Caco-2 (cell line): ENCODE results near the gene STX8. TPM values are rescaled to one million over a fixed set of nuclear protein-coding genes. Genes with fewer than 3 reads are reported as not detected.

Source experiments
- BruUV-seq: library from RNA; stranded (reverse); fragments of 400-500 nt; replicated peaks from 2 replicates; lab custom pipeline; 2021; lab: Mats Ljungman, UMichigan
- CTCF ChIA-PET: fragments of 300-600 bp; sonication (Branson Sonifier 250); formaldehyde crosslinking; loops from one replicate; lab custom pipeline; 2022; ENCODE audit warnings: antibody characterized with exemption; lab: Charles Lee
- POLR2A ChIA-PET: fragments of 300-600 bp; sonication (Branson Sonifier 250); formaldehyde crosslinking; loops from one replicate; lab custom pipeline; 2022; ENCODE audit warnings: antibody characterized with exemption; lab: Charles Lee
- DNase-seq, 2 experiments: peaks; one replicate each; pipeline versions ENCODE4 v3.0.0 to v3.0.0-alpha.2; 2020 to 2022
- H3K27me3 ChIP-seq: replicated peaks from 2 replicates; pipeline ENCODE4 v1.6.0; 2011; ENCODE audit warnings: low read length; ENCODE audit not compliant: control insufficient read depth, insufficient read depth
- H3K36me3 ChIP-seq: 2 replicates; pipeline ENCODE4 v1.5.1; 2011; ENCODE audit warnings: low read length; ENCODE audit not compliant: control insufficient read depth, insufficient read depth
- H3K4me1 ChIP-seq: fragments of 250-450 bp; sonication (Bioruptor Pico); 2 replicates; pipeline ENCODE4 v1.5.1; 2020; ENCODE audit warnings: mild to moderate bottlenecking
- H3K4me3 ChIP-seq: 2 replicates; pipeline ENCODE4 v1.5.1; 2011; ENCODE audit warnings: low read depth, mild to moderate bottlenecking, control low read depth, low read length
- H3K9me3 ChIP-seq: fragments of 250-450 bp; sonication (Bioruptor Pico); 2 replicates; pipeline ENCODE4 v1.5.1; 2020; ENCODE audit warnings: mild to moderate bottlenecking, moderate library complexity
- H3K27ac Mint-ChIP-seq: one replicate; pipeline ENCODE4 v1.8.0; 2022; ENCODE audit warnings: mixed read lengths; ENCODE audit not compliant: unreplicated experiment
- H3K27me3 Mint-ChIP-seq: one replicate; pipeline ENCODE4 v1.8.0; 2022; ENCODE audit warnings: mixed read lengths; ENCODE audit not compliant: insufficient read depth, unreplicated experiment
- H3K36me3 Mint-ChIP-seq: one replicate; pipeline ENCODE4 v1.8.0; 2022; ENCODE audit warnings: mild to moderate bottlenecking, mixed read lengths; ENCODE audit not compliant: insufficient read depth, unreplicated experiment
- H3K4me1 Mint-ChIP-seq: one replicate; pipeline ENCODE4 v1.8.0; 2022; ENCODE audit warnings: low read depth, mixed read lengths; ENCODE audit not compliant: unreplicated experiment
- H3K4me3 Mint-ChIP-seq: one replicate; pipeline ENCODE4 v1.8.0; 2022; ENCODE audit warnings: mild to moderate bottlenecking, moderate library complexity, mixed read lengths; ENCODE audit not compliant: unreplicated experiment
- H3K9me3 Mint-ChIP-seq: one replicate; pipeline ENCODE4 v1.8.0; 2022; ENCODE audit warnings: mixed read lengths; ENCODE audit not compliant: unreplicated experiment
- CTCF ChIP-seq, 2 experiments: fragments of 200-600 bp in 1 of 2; IDR thresholded peaks; 1 replicate in 1 of 2; 2 replicates in 1 of 2; pipeline versions ENCODE4 v1.5.1 to v1.8.0; 2011 to 2022; ENCODE audit warnings: antibody characterized with exemption in 1 of 2, control low read depth in 1 of 2, inconsistent platforms in 1 of 2, low read depth in 1 of 2, low read length in 1 of 2, mild to moderate bottlenecking in 1 of 2, moderate library complexity in 1 of 2; ENCODE audit not compliant: insufficient read depth in 1 of 2, severe bottlenecking in 1 of 2, unreplicated experiment in 1 of 2
- intact Hi-C: fragments of 100-400 bp; cut with micrococcal nuclease; formaldehyde crosslinking; loops from one replicate; pipeline ENCODE4 v1.10.0; 2022; ENCODE audit not compliant: unreplicated experiment
- total RNA-seq: library from RNA; stranded (reverse); gene quantifications from 2 replicates; pipeline ENCODE4 v1.2.3, GENCODE V29; 2022

The STX8 gene
- total RNA-seq, 1 experiment from 2014 or later = 22.6 TPM

GRCh38 chr17:9566067-9566466 is 9.6 kb downstream of the STX8 start:
- BruUV-seq = no TSS peak
- intact Hi-C loops = no loop called here
- Histone ChIP-seq H3K36me3 (no peaks in the 10 kb centered on the region), H3K4me1 (no peaks in the 10 kb centered on the region), H3K4me3 (no peak overlapping the region), H3K9me3 (no peaks in the 10 kb centered on the region), H3K27me3 (no peaks in the 10 kb centered on the region)
- DNase-seq = no peak
- H3K27me3 Mint-ChIP-seq = no peaks in the 10 kb centered on the region
- no peaks in the 10 kb centered on the region for H3K36me3 Mint-ChIP-seq
- no peak overlapping the region for H3K27ac Mint-ChIP-seq
- H3K4me1 Mint-ChIP-seq = no peaks in the 10 kb centered on the region
- ChIA-PET CTCF (no interaction called here), POLR2A (no interaction called here)
- H3K9me3 Mint-ChIP-seq = no peaks in the 10 kb centered on the region
- TF ChIP-seq CTCF (IDR thresholded peaks at IDR 0.05; ENCODE audit: insufficient read depth in 1 of 2, low read depth in 1 of 2, low read length in 1 of 2, severe bottlenecking in 1 of 2, unreplicated experiment in 1 of 2) = no peak
- H3K4me3 Mint-ChIP-seq = no peak overlapping the region

DNA sequence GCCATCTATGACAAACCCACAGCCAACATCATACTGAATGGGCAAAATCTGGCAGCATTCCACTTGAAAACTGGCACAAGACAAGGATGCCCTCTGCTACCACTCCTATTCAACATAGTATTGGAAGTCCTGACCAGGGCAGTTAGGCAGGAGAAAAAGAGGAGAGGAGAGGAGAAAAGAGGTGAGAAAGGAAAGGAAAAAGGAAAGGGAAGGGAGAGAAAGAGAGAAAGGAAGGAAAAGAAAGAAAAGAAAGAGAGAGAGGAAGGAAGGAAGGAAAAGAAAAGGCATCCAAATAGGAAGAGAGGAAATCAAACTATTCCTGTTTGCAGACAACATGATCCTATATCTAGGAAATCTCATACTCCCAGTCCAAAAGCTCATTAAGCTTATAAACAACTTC is 11.5 kb downstream of the STX8 start:
- H3K9me3 ChIP-seq = no peaks in the 10 kb centered on the region
- H3K4me1 ChIP-seq = no peaks in the 10 kb centered on the region
- POLR2A ChIA-PET = no interaction called here
- H3K36me3 Mint-ChIP-seq = no peaks in the 10 kb centered on the region
- intact Hi-C loops = no loop called here
- no TSS peak for BruUV-seq
- no peak for TF ChIP-seq CTCF (IDR thresholded peaks at IDR 0.05; ENCODE audit: insufficient read depth in 1 of 2, low read depth in 1 of 2, low read length in 1 of 2, severe bottlenecking in 1 of 2, unreplicated experiment in 1 of 2)
- no peaks in the 10 kb centered on the region for H3K9me3 Mint-ChIP-seq
- peak overlapping the region; percentile 47 for H3K27ac Mint-ChIP-seq
- no peak overlapping the region for H3K4me3 ChIP-seq
- no peaks in the 10 kb centered on the region for H3K36me3 ChIP-seq
- DNase-seq = no peak
- no peaks in the 10 kb centered on the region for H3K27me3 Mint-ChIP-seq
- no peak overlapping the region for H3K4me3 Mint-ChIP-seq
- CTCF ChIA-PET = no interaction called here
- no peaks in the 10 kb centered on the region for H3K27me3 ChIP-seq
- no peaks in the 10 kb centered on the region for H3K4me1 Mint-ChIP-seq

DNA sequence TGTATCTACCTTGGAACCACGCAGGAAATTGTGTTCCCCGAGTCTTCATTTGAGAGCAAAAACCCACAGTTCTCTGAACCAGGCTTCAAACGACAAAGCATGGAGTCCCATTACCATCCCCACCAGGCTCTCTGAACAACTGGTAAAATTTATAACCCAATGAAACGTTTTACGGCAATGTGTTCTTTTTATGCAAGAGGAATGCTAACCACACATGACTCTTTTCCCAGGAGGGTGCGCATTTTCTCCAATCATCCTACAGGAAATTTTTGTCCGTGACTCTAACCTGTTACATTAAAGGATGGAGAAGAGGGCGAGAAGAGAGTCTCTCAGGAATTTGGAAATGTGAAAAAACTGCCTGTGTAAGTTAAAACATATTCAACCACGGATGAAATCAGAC is 17.8 kb downstream of the STX8 start:
- no peaks in the 10 kb centered on the region for H3K4me1 ChIP-seq
- no peak for DNase-seq
- H3K36me3 ChIP-seq = no peaks in the 10 kb centered on the region
- Mint-ChIP-seq H3K4me3 (no peak overlapping the region), H3K27ac (no peak overlapping the region), H3K27me3 (no peaks in the 10 kb centered on the region), H3K4me1 (no peaks in the 10 kb centered on the region), H3K9me3 (no peaks in the 10 kb centered on the region), H3K36me3 (no peaks in the 10 kb centered on the region)
- no peaks in the 10 kb centered on the region for H3K27me3 ChIP-seq
- POLR2A ChIA-PET = no interaction called here
- no peaks in the 10 kb centered on the region for H3K9me3 ChIP-seq
- TF ChIP-seq CTCF (IDR thresholded peaks at IDR 0.05; ENCODE audit: insufficient read depth in 1 of 2, low read depth in 1 of 2, low read length in 1 of 2, severe bottlenecking in 1 of 2, unreplicated experiment in 1 of 2) = no peak
- intact Hi-C loops = no loop called here
- no TSS peak for BruUV-seq
- CTCF ChIA-PET = no interaction called here
- no peak overlapping the region for H3K4me3 ChIP-seq
